Pons (tissue), 1 donor: ENCODE results near the gene AOX1.
"Not testable (repeated sequence)": the region's sequence is repeated elsewhere in the genome, so short reads cannot be mapped to it uniquely, and the experiment has no call there.

Experiments
- DNase-seq: peaks from one replicate; pipeline ENCODE4 v3.0.0-alpha.2; 2016; ENCODE audit warnings: low spot score

AOX1 gene

DNA sequence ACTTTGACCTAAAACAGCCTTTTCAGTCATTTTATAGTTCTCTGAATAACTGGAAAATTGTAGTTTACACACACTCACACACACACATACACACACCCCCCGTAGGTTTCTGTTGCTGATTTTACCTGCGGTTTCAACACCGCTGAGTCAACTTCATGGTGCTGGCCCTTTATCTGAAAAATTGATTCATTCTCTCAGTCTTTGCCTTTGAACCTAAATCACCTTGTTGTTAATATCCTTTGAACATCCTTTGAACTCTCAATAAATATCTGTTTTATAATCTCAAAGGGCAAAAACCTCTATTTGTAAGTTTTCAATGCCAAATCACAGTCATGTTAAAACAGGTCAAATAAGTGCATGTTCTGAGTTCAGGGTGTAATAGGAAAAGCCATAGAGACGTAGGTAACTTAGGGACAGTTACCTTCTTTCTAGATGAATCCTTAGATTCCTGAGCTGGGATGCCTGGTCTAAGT, 116.9 kb downstream of the AOX1 start:
- no peak for DNase-seq

DNA sequence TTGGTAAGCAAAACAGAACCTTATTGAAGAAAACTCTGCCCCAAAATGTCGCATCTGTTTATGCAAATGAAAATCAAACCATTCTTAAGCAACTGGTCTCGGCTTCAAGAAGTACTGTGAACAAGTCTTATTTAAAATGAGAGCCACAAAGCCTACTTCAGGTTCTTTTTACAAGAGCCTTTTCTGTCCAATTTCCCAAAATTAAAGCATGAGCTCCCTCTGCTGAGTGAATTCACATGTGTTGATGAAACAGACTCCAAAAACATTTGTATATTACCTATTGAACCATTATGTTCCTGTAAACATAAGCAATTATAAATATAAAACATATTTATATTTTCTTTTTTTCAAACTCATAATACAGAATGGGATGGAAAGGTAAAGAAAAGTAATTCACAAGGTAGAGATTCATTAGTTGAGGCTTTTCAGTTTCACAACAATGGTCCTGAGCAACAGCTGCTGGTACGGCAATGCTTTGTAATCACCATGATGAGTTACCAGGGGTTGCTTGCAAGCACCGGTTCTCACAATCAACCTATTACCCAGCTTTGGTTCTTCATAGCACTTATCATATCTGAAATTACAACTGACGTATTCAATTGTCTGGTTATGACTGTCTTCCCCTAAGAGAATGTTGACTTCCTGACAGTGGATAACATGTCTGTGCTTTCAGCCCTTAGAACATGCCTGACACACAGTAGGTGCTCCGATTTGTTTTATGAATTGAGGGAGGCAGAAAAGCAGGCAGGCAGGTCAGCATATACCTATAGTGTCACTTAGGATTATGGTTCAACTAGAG, 117.5 kb downstream of the AOX1 start:
- DNase-seq: peak; percentile 94

- no peak for DNase-seq
Measured at GRCh38 chr2:200703926-200704637, 118.3 kb downstream of the AOX1 start.

GRCh38 chr2:200705305-200706041, 119.7 kb downstream of the AOX1 start:
- DNase-seq: peak; percentile 83

DNA sequence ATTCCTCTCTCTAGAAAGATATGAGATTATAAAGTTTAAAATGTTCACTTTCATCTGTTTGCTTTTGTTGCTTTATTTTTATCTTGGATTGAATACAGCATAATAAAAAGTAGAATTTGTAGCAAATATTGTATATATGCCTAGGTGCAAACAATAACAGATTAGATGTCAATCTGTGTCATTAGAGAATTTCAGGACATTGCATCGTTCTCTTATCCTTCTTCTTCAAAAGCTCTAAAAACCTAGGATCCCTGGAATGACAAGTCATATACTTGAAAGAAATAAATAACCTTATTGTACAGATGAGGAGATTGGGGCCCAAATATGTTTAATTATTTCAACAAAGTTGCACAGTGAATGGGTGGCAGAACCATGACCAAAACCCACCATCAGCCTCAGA, 123.1 kb downstream of the AOX1 start:
- DNase-seq: no peak

DNA sequence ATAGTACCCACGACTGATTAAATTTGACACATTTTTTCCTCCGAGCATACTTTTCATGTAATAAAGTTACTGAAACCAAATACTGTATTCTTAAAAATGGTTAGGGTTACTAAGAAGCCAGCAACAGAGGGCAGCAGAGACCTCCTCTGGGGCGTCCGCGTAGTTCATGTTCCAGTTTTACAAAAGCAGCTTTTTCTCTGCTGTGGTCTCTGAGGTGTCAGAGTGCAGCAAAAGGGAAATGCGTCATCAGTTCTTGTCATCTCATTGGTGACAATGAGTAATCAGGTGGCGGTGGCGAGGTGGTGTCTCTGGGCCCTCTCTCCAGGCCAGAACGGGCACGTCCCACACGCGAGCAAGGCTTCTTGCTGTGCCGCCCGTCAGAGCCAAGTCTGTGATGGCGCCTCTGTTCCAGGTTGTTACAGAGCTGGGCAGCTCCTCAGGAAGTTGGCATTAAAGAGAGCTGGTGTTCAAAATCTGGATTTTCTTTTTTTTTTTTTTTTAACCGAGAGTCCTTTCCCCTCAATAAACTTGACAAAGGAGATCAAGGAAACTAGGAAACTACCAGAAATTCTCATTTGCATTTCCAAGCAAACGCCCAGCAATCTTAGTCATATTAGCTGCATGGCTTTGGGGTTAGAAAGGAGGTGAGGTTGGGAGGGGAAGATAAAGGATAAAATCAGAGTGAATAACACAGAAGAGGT, 127.3 kb downstream of the AOX1 start:
- peak; percentile 97 for DNase-seq

DNA sequence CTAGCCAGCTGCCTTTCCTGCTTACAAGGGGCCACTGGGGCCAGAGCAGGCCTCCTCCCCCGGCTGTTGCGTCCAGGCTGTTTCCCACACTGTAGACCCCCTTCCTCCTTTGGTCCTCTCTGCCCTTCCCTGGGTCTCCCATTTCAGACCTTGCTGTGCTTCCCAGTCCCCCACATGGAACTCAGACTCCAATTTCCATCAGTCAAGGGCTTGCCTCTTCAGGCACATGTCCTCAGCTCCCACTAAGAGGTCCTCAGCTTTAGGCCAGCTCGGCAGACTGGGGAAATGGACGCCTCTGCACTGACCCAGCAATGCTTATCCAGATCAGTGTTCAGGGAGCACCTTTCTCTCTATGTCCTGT, 127.9 kb downstream of the AOX1 start:
- no peak for DNase-seq

GRCh38 chr2:200715014-200715413, 129.2 kb downstream of the AOX1 start:
- not testable (repeated sequence) for DNase-seq

- DNase-seq: no peak
Measured at GRCh38 chr2:200716386-200716785, 130.6 kb downstream of the AOX1 start.
